A549 (cell line): ENCODE measurements around the gene PUM1. TPM values are rescaled to one million over a fixed set of nuclear protein-coding genes. Genes with fewer than 3 reads are reported as not detected.
A peak's percentile ranks its signal among the peaks of the same experiment; 100 is the strongest.

Experiments
- ATAC-seq, 2 experiments: fragments of 200-7000 bp in 1 of 2; fragments of >200 bp in 1 of 2; cut with Nextera tagmentation in 1 of 2; cut with Tn5 transposase in 1 of 2; 3 replicates each; pipeline versions ENCODE4 v1.8.0 to v1.9.1; 2018 to 2020; ENCODE audit warnings: mild to moderate bottlenecking in 1 of 2, moderate library complexity in 1 of 2
- CTCF ChIA-PET: fragments of 300-600 bp; sonication (Branson Sonifier 250); formaldehyde crosslinking; extraction: SDS; loops from one replicate; lab custom pipeline; 2021; ENCODE audit warnings: antibody characterized with exemption, inconsistent platforms; lab: Yijun Ruan, JAX
- POLR2A ChIA-PET: fragments of 350-600 bp; formaldehyde crosslinking; extraction: SDS; loops from one replicate; lab custom pipeline; 2021; ENCODE audit warnings: antibody characterized with exemption, inconsistent platforms; lab: Yijun Ruan, JAX
- DNase-seq, 2 experiments: peaks; one replicate each; pipeline versions ENCODE4 v3.0.0 to v3.0.0-alpha.2; 2011 to 2016; ENCODE audit warnings: low read depth in 1 of 2, low spot score in 1 of 2
- FAIRE-seq: peaks from 2 replicates; lab custom pipeline; 2011; peaks lifted over from hg19 to GRCh38; lab: Jason Lieb, UNC
- H3K27ac ChIP-seq, 2 experiments: fragments of >200 bp; sonication (Bioruptor Twin); formaldehyde crosslinking; 3 replicates each; pipeline ENCODE4 v1.5.1; 2016 to 2017
- H3K4me1 ChIP-seq: fragments of >200 bp; sonication (Bioruptor Twin); formaldehyde crosslinking; 3 replicates; pipeline ENCODE4 v1.6.1; 2016
- H3K4me2 ChIP-seq: fragments of >200 bp; sonication (Bioruptor Twin); formaldehyde crosslinking; 3 replicates; pipeline ENCODE4 v1.6.1; 2016
- H3K4me3 ChIP-seq: fragments of >200 bp; sonication (Bioruptor Twin); formaldehyde crosslinking; 3 replicates; pipeline ENCODE4 v1.5.1; 2016
- H3K9me3 ChIP-seq: fragments of >200 bp; sonication (Bioruptor Twin); formaldehyde crosslinking; 3 replicates; pipeline ENCODE4 v1.6.1; 2016
- ATOH8 ChIP-seq: fragments of 250-450 bp; sonication (Bioruptor Pico); IDR thresholded peaks from 2 replicates; pipeline ENCODE4 v1.5.0; 2020; ENCODE audit warnings: low read depth, mild to moderate bottlenecking, moderate library complexity
- BHLHE40 ChIP-seq: IDR thresholded peaks from 2 replicates; pipeline ENCODE4 v1.6.1; 2012; ENCODE audit warnings: low read depth, low read length, inconsistent platforms
- CEBPB ChIP-seq, 2 experiments: fragments of >200 bp in 1 of 2; sonication (Bioruptor Twin) in 1 of 2; formaldehyde crosslinking in 1 of 2; IDR thresholded peaks; 2 replicates each; pipeline ENCODE4 v1.6.1; 2012 to 2016
- CHD4 ChIP-seq: fragments of 200-600 bp; sonication (generic); IDR thresholded peaks from 2 replicates; pipeline ENCODE4 v1.6.1; 2016; ENCODE audit warnings: antibody characterized with exemption, mild to moderate bottlenecking, borderline replicate concordance
- CTCF ChIP-seq: fragments of >200 bp; sonication (Bioruptor Twin); formaldehyde crosslinking; IDR thresholded peaks from 3 replicates; pipeline ENCODE4 v1.5.1; 2016
- E2F6 ChIP-seq: IDR thresholded peaks from 2 replicates; pipeline ENCODE4 v1.6.1; 2012; ENCODE audit warnings: low read depth, borderline replicate concordance
- EP300 ChIP-seq, 2 experiments: fragments of >200 bp; sonication (Bioruptor Twin); formaldehyde crosslinking; IDR thresholded peaks; 2 replicates in 1 of 2; 3 replicates in 1 of 2; pipeline ENCODE4 v1.6.1; 2016 to 2017
- FOSL2 ChIP-seq, 2 experiments: fragments of 450-650 bp in 1 of 2; fragments of >200 bp in 1 of 2; sonication (Bioruptor Twin) in 1 of 2; formaldehyde crosslinking; IDR thresholded peaks; 2 replicates each; pipeline versions ENCODE4 v1.5.0 to v1.6.1; 2016 to 2020; ENCODE audit warnings: mild to moderate bottlenecking in 1 of 2, moderate library complexity in 1 of 2
- FOXS1 ChIP-seq: fragments of 250-450 bp; sonication (Bioruptor Pico); IDR thresholded peaks from 2 replicates; pipeline ENCODE4 v1.5.0; 2020; ENCODE audit warnings: mild to moderate bottlenecking, moderate library complexity
- HES2 ChIP-seq: fragments of >200 bp; sonication (Bioruptor Twin); formaldehyde crosslinking; IDR thresholded peaks from 2 replicates; pipeline ENCODE4 v1.6.1; 2016
- HEYL ChIP-seq: fragments of 250-450 bp; sonication (Bioruptor Pico); IDR thresholded peaks from 2 replicates; pipeline ENCODE4 v1.8.0; 2021; ENCODE audit warnings: mild to moderate bottlenecking, moderate library complexity
- HMGXB4 ChIP-seq: fragments of 250-450 bp; sonication (Bioruptor Pico); IDR thresholded peaks from 2 replicates; pipeline ENCODE4 v1.5.0; 2021; ENCODE audit warnings: mild to moderate bottlenecking, moderate library complexity, borderline replicate concordance
- HOXB13 ChIP-seq: fragments of 250-450 bp; sonication (Bioruptor Pico); IDR thresholded peaks from 2 replicates; pipeline ENCODE4 v1.5.0; 2020; ENCODE audit warnings: low read depth, mild to moderate bottlenecking, moderate library complexity
- JUN ChIP-seq, 2 experiments: fragments of >200 bp; sonication (Bioruptor Twin); formaldehyde crosslinking; IDR thresholded peaks; 2 replicates in 1 of 2; 3 replicates in 1 of 2; pipeline ENCODE4 v1.6.1; 2016 to 2017
- KDM1A ChIP-seq: fragments of 200-600 bp; sonication (generic); IDR thresholded peaks from 2 replicates; pipeline ENCODE4 v1.6.1; 2016; ENCODE audit warnings: low read depth, mild to moderate bottlenecking
- MYC ChIP-seq: IDR thresholded peaks from 2 replicates; pipeline ENCODE4 v1.6.1; 2012; ENCODE audit warnings: mild to moderate bottlenecking, inconsistent platforms, low read length, improper control_type of control experiment, borderline replicate concordance
- NPAS2 ChIP-seq: fragments of 250-450 bp; sonication (Bioruptor Pico); IDR thresholded peaks from 2 replicates; pipeline ENCODE4 v1.8.0; 2022; ENCODE audit warnings: mild to moderate bottlenecking, moderate library complexity, borderline replicate concordance
- PBX3 ChIP-seq: IDR thresholded peaks from 2 replicates; pipeline ENCODE4 v1.6.1; 2012
- PHF8 ChIP-seq: fragments of 200-600 bp; sonication (generic); IDR thresholded peaks from 2 replicates; pipeline ENCODE4 v1.6.1; 2016; ENCODE audit warnings: low read depth, mild to moderate bottlenecking, antibody characterized with exemption, moderate library complexity, borderline replicate concordance
- RAD21 ChIP-seq, 2 experiments: fragments of >200 bp in 1 of 2; sonication (Bioruptor Twin) in 1 of 2; formaldehyde crosslinking in 1 of 2; IDR thresholded peaks in 1 of 2; conservative IDR thresholded peaks in 1 of 2; 2 replicates in 1 of 2; 3 replicates in 1 of 2; pipeline ENCODE4 v1.6.1; 2012 to 2018; ENCODE audit warnings: inconsistent platforms in 1 of 2
- RARB ChIP-seq: fragments of 250-450 bp; sonication (Bioruptor Pico); IDR thresholded peaks from 2 replicates; pipeline ENCODE4 v1.8.0; 2021; ENCODE audit warnings: mild to moderate bottlenecking, moderate library complexity
- RCOR1 ChIP-seq: fragments of 150-350 bp; IDR thresholded peaks from 2 replicates; pipeline ENCODE4 v1.6.1; 2014; ENCODE audit warnings: antibody characterized with exemption, low read length, low read depth
- RNF2 ChIP-seq: fragments of 200-600 bp; sonication (generic); IDR thresholded peaks from 2 replicates; pipeline ENCODE4 v1.6.1; 2016; ENCODE audit warnings: low read depth, mild to moderate bottlenecking, antibody characterized with exemption, moderate library complexity, borderline replicate concordance
- TP53 ChIP-seq: fragments of 250-450 bp; sonication (Bioruptor Pico); IDR thresholded peaks from 2 replicates; pipeline ENCODE4 v1.5.0; 2021; ENCODE audit warnings: mild to moderate bottlenecking, moderate library complexity
- ZNF302 ChIP-seq: fragments of 250-450 bp; sonication (Bioruptor Pico); IDR thresholded peaks from 2 replicates; pipeline ENCODE4 v1.9.0; 2021; ENCODE audit warnings: inconsistent platforms, mild to moderate bottlenecking, moderate library complexity
- WGBS: methylation state at CpG from one replicate; pipeline ENCODE4 v1.1.6; 2017; ENCODE audit errors: missing lambda C conversion rate; 5-methylcytosine and 5-hydroxymethylcytosine counted together
- polyA plus RNA-seq, 4 experiments: library from polyadenylated mRNA; depleted of rRNA in 3 of 4; stranded (reverse); fragments of >200 nt; fragmentation: RNase III in 1 of 4; extraction: RNeasy Plus Mini Kit Qiagen cat#74134 plus additional on column Dnase treatment in 1 of 4; gene quantifications; 2 replicates in 3 of 4; 3 replicates in 1 of 4; pipeline ENCODE4 v1.2.3, GENCODE V29; 2011 to 2017

PUM1 gene
- polyA plus RNA-seq, 2 of the 4 experiments (the other 2 are of a cell fraction), result 30.2 to 55.3 TPM

GRCh38 chr1:31101147-31101502 lies 35.6 kb upstream of the PUM1 start:
- 78% methylated on average over 4 of the region's 4 CpGs for WGBS
- Histone ChIP-seq H3K27ac (peak overlapping the region in 1 of 2 experiments; percentile 30; a peak in 3 of 6 replicates), H3K9me3 (no peaks in the 10 kb centered on the region), H3K4me1 (peaks cover 23% of the 10 kb centered on the region), H3K4me2 (0 out of 3 replicates have a peak overlapping the region, but pooled peaks have one; percentile 8), H3K4me3 (no peak overlapping the region)
- TF ChIP-seq NPAS2, result no peak
- no peak for TF ChIP-seq CHD4
- no peak for TF ChIP-seq PBX3
- no peak for TF ChIP-seq HEYL (CRISPR knock-in tag)
- ATAC-seq (peak; percentile 30 to 46; a peak in 3 of 6 replicates), FAIRE-seq (no peak), DNase-seq (no peak)
- POLR2A ChIA-PET, result no interaction called here
- CTCF ChIA-PET, result interaction anchor here (0.6 to 0.7 kb wide), 2 partner anchors 63 to 275 kb away, joined by 3 read pairs; no protein-coding TSS in a partner anchor

GRCh38 chr1:31099293-31100032 lies 33.9 kb upstream of the PUM1 start:
- peak overlapping the region; percentile 23; the same call in 1 of the 3 replicates for H3K4me2 ChIP-seq
- POLR2A ChIA-PET, result no interaction called here
- peaks cover 30% of the 10 kb centered on the region for H3K4me1 ChIP-seq
- TF ChIP-seq ZNF302 (CRISPR knock-in tag) (no peak), TP53 (CRISPR knock-in tag) (no peak), RARB (CRISPR knock-in tag) (no peak), PHF8 (no peak), HOXB13 (CRISPR knock-in tag) (no peak), RAD21 (conservative IDR thresholded peaks at IDR 0.05 in 1 of 2, IDR thresholded peaks at IDR 0.05 in 1 of 2) (no peak), BHLHE40 (no peak), HES2 (no peak), MYC (no peak), FOSL2 (IDR thresholded peaks at IDR 0.05) (no peak), FOSL2 (CRISPR knock-in tag; IDR thresholded peaks at IDR 0.05) (no peak), JUN (IDR thresholded peaks at IDR 0.05) (no peak), CHD4 (no peak), HEYL (CRISPR knock-in tag) (no peak), EP300 (IDR thresholded peaks at IDR 0.05) (no peak)
- ATAC-seq (peak; percentile 30 to 36; a peak in 3 of 6 replicates), FAIRE-seq (no peak), DNase-seq (peak in 1 of 2 experiments; percentile 9)
- no peaks in the 10 kb centered on the region for H3K9me3 ChIP-seq
- CTCF ChIA-PET, result no interaction called here
- peak overlapping the region in 1 of 2 experiments; percentile 51; a peak in 4 of 6 replicates for H3K27ac ChIP-seq
- no peak overlapping the region for H3K4me3 ChIP-seq
- 57% methylated on average over 6 of the region's 6 CpGs for WGBS

- ChIA-PET POLR2A (no interaction called here), CTCF (interaction anchor here (1.0 to 1.4 kb wide), 2 partner anchors 11 to 20 kb away, joined by 4 read pairs; no protein-coding TSS in a partner anchor)
- H3K4me3 ChIP-seq, result no peak overlapping the region
- DNase-seq (no peak), FAIRE-seq (no peak), ATAC-seq (no peak)
- H3K27ac ChIP-seq, result no peak overlapping the region
- H3K9me3 ChIP-seq, result no peaks in the 10 kb centered on the region
- 72% methylated on average over 6 of the region's 6 CpGs for WGBS
- peaks cover 19% of the 10 kb centered on the region for H3K4me1 ChIP-seq
- no peak overlapping the region for H3K4me2 ChIP-seq
- TF ChIP-seq EP300 (IDR thresholded peaks at IDR 0.05) (no peak), MYC (no peak), CEBPB (IDR thresholded peaks at IDR 0.05) (no peak), ATOH8 (CRISPR knock-in tag) (no peak), HOXB13 (CRISPR knock-in tag) (no peak), FOXS1 (CRISPR knock-in tag) (no peak), CTCF (no peak), E2F6 (no peak), CHD4 (no peak), HMGXB4 (CRISPR knock-in tag) (no peak), RCOR1 (no peak), RNF2 (no peak), KDM1A (no peak)
These were observed 30.5 kb upstream of the PUM1 start for GRCh38 chr1:31095985-31096384.
